HepG2 (cell line): Measurements from ENCODE around the gene ANGPTL2. TPM values are rescaled to one million over a fixed set of nuclear protein-coding genes. Genes with fewer than 3 reads are reported as not detected.

Experiments used
- ATAC-seq: fragments of 200-7000 bp; cut with Tn5 transposase; 3 replicates; pipeline ENCODE4 v1.9.1; 2020; ENCODE audit warnings: mild to moderate bottlenecking, moderate library complexity
- BruUV-seq: library from RNA; stranded (reverse); fragments of 400-500 nt; replicated peaks from 2 replicates; lab custom pipeline; 2021; lab: Mats Ljungman, UMichigan
- CTCF ChIA-PET: fragments of 300-600 bp; formaldehyde crosslinking; extraction: SDS; loops from one replicate; lab custom pipeline; 2021; ENCODE audit warnings: low total read pairs, inconsistent platforms, low intra/inter-chr PET ratio; lab: Yijun Ruan, JAX
- POLR2A ChIA-PET: fragments of 350-600 bp; sonication (Branson Sonifier 250); formaldehyde crosslinking; loops from one replicate; lab custom pipeline; 2020; ENCODE audit warnings: antibody characterized with exemption, inconsistent platforms; lab: Yijun Ruan, JAX
- DNase-seq: peaks from one replicate; pipeline ENCODE4 v3.0.0-alpha.2; 2015; ENCODE audit warnings: low spot score
- FAIRE-seq: peaks from 3 replicates; lab custom pipeline; 2011; peaks lifted over from hg19 to GRCh38; lab: Jason Lieb, UNC
- H2AFZ ChIP-seq: one replicate; pipeline ENCODE4 v1.6.1; 2011; ENCODE audit warnings: low read length, inconsistent platforms
- H3K27ac ChIP-seq: fragments of 300-600 bp; 3 replicates; pipeline ENCODE4 v1.8.0; 2011; ENCODE audit warnings: mixed run types, mild to moderate bottlenecking, mixed read lengths, low read length, inconsistent platforms; ENCODE audit not compliant: insufficient read depth; ENCODE audit errors: extremely low read length
- H3K27me3 ChIP-seq, 2 experiments: fragments of 200-600 bp in 1 of 2; 2 replicates in 1 of 2; 3 replicates in 1 of 2; pipeline versions ENCODE4 v1.6.0 to v1.8.0; 2011; ENCODE audit warnings: low read length in 2 of 2, mild to moderate bottlenecking in 2 of 2, moderate library complexity in 2 of 2, inconsistent platforms in 1 of 2; ENCODE audit not compliant: insufficient read depth in 2 of 2, control insufficient read depth in 1 of 2
- H3K36me3 ChIP-seq, 2 experiments: fragments of 200-600 bp in 1 of 2; replicated peaks in 1 of 2; 2 replicates in 1 of 2; 3 replicates in 1 of 2; pipeline versions ENCODE4 v1.5.1 to v1.8.0; 2011; ENCODE audit warnings: low read length in 2 of 2, inconsistent platforms in 1 of 2; ENCODE audit not compliant: insufficient read depth in 2 of 2, control insufficient read depth in 1 of 2
- H3K4me1 ChIP-seq: 2 replicates; pipeline ENCODE4 v1.5.1; 2012; ENCODE audit warnings: low read length, inconsistent platforms; ENCODE audit not compliant: insufficient read depth
- H3K4me2 ChIP-seq: 2 replicates; pipeline ENCODE4 v1.6.0; 2011; ENCODE audit warnings: low read depth, low read length, inconsistent platforms
- H3K4me3 ChIP-seq, 3 experiments: fragments of 200-600 bp in 1 of 3; sonication (generic), shearing (Covaris generic) in 1 of 3; replicated peaks in 1 of 3; 2 replicates each; pipeline ENCODE4 v1.5.1; 2011 to 2016; ENCODE audit warnings: low read length in 3 of 3, inconsistent platforms in 2 of 3, low read depth in 2 of 3, mild to moderate bottlenecking in 2 of 3, control low read depth in 1 of 3, mixed read lengths in 1 of 3; ENCODE audit not compliant: insufficient read depth in 1 of 3
- H3K79me2 ChIP-seq: one replicate; pipeline ENCODE4 v1.6.1; 2011; ENCODE audit warnings: low read length, inconsistent platforms; ENCODE audit not compliant: insufficient read depth
- H3K9ac ChIP-seq: 2 replicates; pipeline ENCODE4 v1.6.0; 2011; ENCODE audit warnings: mild to moderate bottlenecking, low read depth, low read length, inconsistent platforms; ENCODE audit not compliant: insufficient read depth
- H3K9me3 ChIP-seq: 2 replicates; pipeline ENCODE4 v1.5.1; 2012; ENCODE audit warnings: mild to moderate bottlenecking, low read length
- H4K20me1 ChIP-seq: 2 replicates; pipeline ENCODE4 v1.6.0; 2011; ENCODE audit warnings: inconsistent platforms, mild to moderate bottlenecking, low read length, moderate library complexity; ENCODE audit not compliant: insufficient read depth
- GABPA ChIP-seq, 2 experiments: IDR thresholded peaks; 2 replicates each; pipeline ENCODE4 v1.6.1; 2011 to 2016; ENCODE audit warnings: low read depth in 2 of 2, low read length in 1 of 2, missing biosample characterization in 1 of 2, missing genetic modification characterization in 1 of 2
- HCFC1 ChIP-seq: fragments of 150-350 bp; IDR thresholded peaks from 2 replicates; pipeline ENCODE4 v1.6.1; 2014; ENCODE audit warnings: low read depth, low read length
- MAFF ChIP-seq: IDR thresholded peaks from 2 replicates; pipeline ENCODE4 v1.6.1; 2011; ENCODE audit warnings: low read depth, low read length, improper control_type of control experiment
- MAFK ChIP-seq, 2 experiments: IDR thresholded peaks in 1 of 2; conservative IDR thresholded peaks in 1 of 2; 2 replicates each; pipeline ENCODE4 v1.6.1; 2011; ENCODE audit warnings: improper control_type of control experiment in 2 of 2, low read length in 2 of 2
- RARG ChIP-seq: sonication (generic); formaldehyde crosslinking; IDR thresholded peaks from 2 replicates; pipeline ENCODE4 v1.4.0; 2020; ENCODE audit warnings: low read depth, mild to moderate bottlenecking, missing genetic modification reagents
- RXRB ChIP-seq: IDR thresholded peaks from 2 replicates; pipeline ENCODE4 v1.6.1; 2016; ENCODE audit warnings: borderline replicate concordance, missing genetic modification reagents, missing compliant biosample characterization
- ZMYM3 ChIP-seq: sonication (generic); formaldehyde crosslinking; IDR thresholded peaks from 2 replicates; pipeline ENCODE4 v1.5.1; 2020; ENCODE audit warnings: mild to moderate bottlenecking, missing genetic modification reagents
- ZNF75D ChIP-seq: sonication (generic); formaldehyde crosslinking; IDR thresholded peaks from 2 replicates; pipeline ENCODE4 v1.8.1; 2023; ENCODE audit warnings: missing genetic modification reagents, mild to moderate bottlenecking, borderline replicate concordance
- ZSCAN22 ChIP-seq: sonication (generic); formaldehyde crosslinking; IDR thresholded peaks from 2 replicates; pipeline ENCODE4 v1.4.0; 2020; ENCODE audit warnings: mild to moderate bottlenecking, missing genetic modification reagents
- WGBS: methylation state at CpG from one replicate; pipeline ENCODE4 v1.1.6; 2017; ENCODE audit warnings: low lambda C conversion rate; 5-methylcytosine and 5-hydroxymethylcytosine counted together
- in situ Hi-C: cut with HindIII; loops from 2 replicates; pipeline ENCODE4 v1.10.0; 2017; ENCODE audit warnings: low pct_unique_long_range_greater_than_20kb; ENCODE audit not compliant: extremely low pct_ligation_motif_present
- intact Hi-C: fragments of 100-400 bp; cut with micrococcal nuclease; formaldehyde crosslinking; loops from one replicate; pipeline ENCODE4 v1.10.0; 2022; ENCODE audit not compliant: unreplicated experiment
- polyA plus RNA-seq, 8 experiments: library from polyadenylated mRNA; depleted of rRNA in 3 of 8; stranded (reverse) in 7 of 8; unstranded in 1 of 8; fragments of >200 nt; fragmentation: Illumina TruSeq in 4 of 8; extraction: Trizol in 4 of 8; gene quantifications; 2 replicates each; pipeline versions ENCODE4 v1.2.1 to v1.2.3, GENCODE V29; 2011 to 2016; ENCODE audit warnings: low read depth in 4 of 8, missing spikeins in 1 of 8, mixed read lengths in 1 of 8; ENCODE audit not compliant: insufficient read depth in 1 of 8
- total RNA-seq, 5 experiments: library from RNA; depleted of rRNA; stranded (reverse); fragments of >200 nt; fragmentation: Illumina TruSeq; extraction: Trizol; gene quantifications; 2 replicates each; pipeline ENCODE4 v1.2.3, GENCODE V29; 2016; ENCODE audit warnings: low read depth in 1 of 5
- TF ChIP-seq, protein P1 (sequence below): sonication (generic); formaldehyde crosslinking; IDR thresholded peaks from 2 replicates; pipeline ENCODE4 v1.4.0; 2020; ENCODE audit warnings: missing genetic modification reagents

ANGPTL2 gene
- total and polyA plus RNA-seq, 2 of the 13 experiments (the other 11 are each of a cell fraction or from before 2014, with no cell fraction given): 0.91 to 21.0 TPM

DNA sequence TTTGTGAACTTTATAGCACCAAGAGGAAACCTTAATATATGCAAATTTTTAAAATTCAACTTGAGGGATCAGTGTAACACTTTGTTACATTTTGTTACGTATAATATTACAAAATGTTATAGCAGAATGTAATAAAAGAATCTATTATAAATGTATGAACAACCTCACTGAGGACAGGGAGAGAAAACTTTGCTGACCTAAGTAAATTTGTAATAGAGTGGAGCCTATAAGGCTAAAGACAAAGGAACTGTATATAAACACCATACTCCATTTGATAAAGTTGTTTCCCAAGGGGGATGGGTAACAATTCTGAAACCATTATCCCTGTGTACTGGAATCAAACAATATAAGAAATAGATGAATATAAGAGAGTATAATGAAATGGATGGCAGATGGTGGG, 77.3 kb downstream of the ANGPTL2 start:
- ATAC-seq: no peak
- in situ Hi-C loops: no loop called here
- H3K4me2 ChIP-seq: no peak overlapping the region
- no peak overlapping the region for H2AFZ ChIP-seq
- no TSS peak for BruUV-seq
- ChIA-PET POLR2A (no interaction called here), CTCF (no interaction called here)
- DNase-seq: no peak
- no peaks in the 10 kb centered on the region for H3K36me3 ChIP-seq
- H3K9ac ChIP-seq: no peak overlapping the region
- intact Hi-C loops: no loop called here
- no peaks in the 10 kb centered on the region for H4K20me1 ChIP-seq
- no peak for FAIRE-seq
- H3K4me1 ChIP-seq: no peaks in the 10 kb centered on the region
- no peaks in the 10 kb centered on the region for H3K9me3 ChIP-seq
- TF ChIP-seq MAFF (peak; percentile 57; the same call in 1 of the 2 replicates), MAFK (conservative IDR thresholded peaks at IDR 0.05 in 1 of 2, IDR thresholded peaks at IDR 0.05 in 1 of 2; ENCODE audit: low read length in 2 of 2) (peak; percentile 53 to 84; a peak in 3 of 4 replicates), ZNF75D (CRISPR knock-in tag) (no peak), ZMYM3 (CRISPR knock-in tag) (no peak)
- TF ChIP-seq, protein P1, sequence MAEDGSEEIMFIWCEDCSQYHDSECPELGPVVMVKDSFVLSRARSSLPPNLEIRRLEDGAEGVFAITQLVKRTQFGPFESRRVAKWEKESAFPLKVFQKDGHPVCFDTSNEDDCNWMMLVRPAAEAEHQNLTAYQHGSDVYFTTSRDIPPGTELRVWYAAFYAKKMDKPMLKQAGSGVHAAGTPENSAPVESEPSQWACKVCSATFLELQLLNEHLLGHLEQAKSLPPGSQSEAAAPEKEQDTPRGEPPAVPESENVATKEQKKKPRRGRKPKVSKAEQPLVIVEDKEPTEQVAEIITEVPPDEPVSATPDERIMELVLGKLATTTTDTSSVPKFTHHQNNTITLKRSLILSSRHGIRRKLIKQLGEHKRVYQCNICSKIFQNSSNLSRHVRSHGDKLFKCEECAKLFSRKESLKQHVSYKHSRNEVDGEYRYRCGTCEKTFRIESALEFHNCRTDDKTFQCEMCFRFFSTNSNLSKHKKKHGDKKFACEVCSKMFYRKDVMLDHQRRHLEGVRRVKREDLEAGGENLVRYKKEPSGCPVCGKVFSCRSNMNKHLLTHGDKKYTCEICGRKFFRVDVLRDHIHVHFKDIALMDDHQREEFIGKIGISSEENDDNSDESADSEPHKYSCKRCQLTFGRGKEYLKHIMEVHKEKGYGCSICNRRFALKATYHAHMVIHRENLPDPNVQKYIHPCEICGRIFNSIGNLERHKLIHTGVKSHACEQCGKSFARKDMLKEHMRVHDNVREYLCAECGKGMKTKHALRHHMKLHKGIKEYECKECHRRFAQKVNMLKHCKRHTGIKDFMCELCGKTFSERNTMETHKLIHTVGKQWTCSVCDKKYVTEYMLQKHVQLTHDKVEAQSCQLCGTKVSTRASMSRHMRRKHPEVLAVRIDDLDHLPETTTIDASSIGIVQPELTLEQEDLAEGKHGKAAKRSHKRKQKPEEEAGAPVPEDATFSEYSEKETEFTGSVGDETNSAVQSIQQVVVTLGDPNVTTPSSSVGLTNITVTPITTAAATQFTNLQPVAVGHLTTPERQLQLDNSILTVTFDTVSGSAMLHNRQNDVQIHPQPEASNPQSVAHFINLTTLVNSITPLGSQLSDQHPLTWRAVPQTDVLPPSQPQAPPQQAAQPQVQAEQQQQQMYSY: no peak
- WGBS: 98% methylated on average over 1 of the region's 1 CpG
- no peaks in the 10 kb centered on the region for H3K27me3 ChIP-seq
- H3K4me3 ChIP-seq: no peak overlapping the region
- H3K79me2 ChIP-seq: no peaks in the 10 kb centered on the region
- no peak overlapping the region for H3K27ac ChIP-seq

GRCh38 chr9:127039492-127039891, 82.9 kb downstream of the ANGPTL2 start:
- intact Hi-C loops (no loop called here), in situ Hi-C loops (no loop called here)
- H3K4me3 ChIP-seq: no peak overlapping the region
- WGBS: 91% methylated on average over 2 of the region's 2 CpGs
- CTCF ChIA-PET: no interaction called here
- no peaks in the 10 kb centered on the region for H3K4me1 ChIP-seq
- H3K4me2 ChIP-seq: no peak overlapping the region
- H3K36me3 ChIP-seq: no peaks in the 10 kb centered on the region
- no peaks in the 10 kb centered on the region for H4K20me1 ChIP-seq
- no peak for ATAC-seq
- H3K9me3 ChIP-seq: no peaks in the 10 kb centered on the region
- no peaks in the 10 kb centered on the region for H3K79me2 ChIP-seq
- H3K27ac ChIP-seq: no peak overlapping the region
- no peak for FAIRE-seq
- BruUV-seq: no TSS peak
- no peak overlapping the region for H3K9ac ChIP-seq
- H3K27me3 ChIP-seq: no peaks in the 10 kb centered on the region
- DNase-seq: no peak
- H2AFZ ChIP-seq: no peak overlapping the region
- POLR2A ChIA-PET: no interaction called here
- no peak for TF ChIP-seq ZSCAN22 (CRISPR knock-in tag)
- peak; percentile 83 to 91 for TF ChIP-seq MAFK (conservative IDR thresholded peaks at IDR 0.05 in 1 of 2, IDR thresholded peaks at IDR 0.05 in 1 of 2; ENCODE audit: low read length in 2 of 2)
- no peak for TF ChIP-seq RXRB
- no peak for TF ChIP-seq GABPA (IDR thresholded peaks at IDR 0.05; ENCODE audit: low read depth, low read length)
- no peak for TF ChIP-seq GABPA (CRISPR knock-in tag; IDR thresholded peaks at IDR 0.05; ENCODE audit: low read depth)
- peak; percentile 87 for TF ChIP-seq MAFF
- TF ChIP-seq RARG: no peak
- TF ChIP-seq HCFC1: no peak
